Cardiac septum (tissue), 1 donor: Measurements from ENCODE around the gene BCL11A. TPM values are rescaled to one million over a fixed set of nuclear protein-coding genes. Genes with fewer than 3 reads are reported as not detected.

Source experiments
- DNase-seq: peaks from one replicate; pipeline ENCODE4 v3.0.0-alpha.2; 2020; ENCODE audit warnings: low spot score
- intact Hi-C: fragments of 100-400 bp; cut with DNase I; formaldehyde crosslinking; loops from one replicate; pipeline ENCODE4 v1.14.0; 2022
- total RNA-seq: library from RNA; stranded (reverse); fragmentation: NEBNext Ultra II Directional; extraction: Animal tissue kit (Norgen Biotek cat#: 25700); gene quantifications from one replicate; pipeline ENCODE4 v1.2.1, GENCODE V29; 2021
- donor health status: DM: no; HTN: no; CAD: no.

BCL11A gene
- total RNA-seq, 1 donor from 2014 or later = 16.9 TPM

DNA sequence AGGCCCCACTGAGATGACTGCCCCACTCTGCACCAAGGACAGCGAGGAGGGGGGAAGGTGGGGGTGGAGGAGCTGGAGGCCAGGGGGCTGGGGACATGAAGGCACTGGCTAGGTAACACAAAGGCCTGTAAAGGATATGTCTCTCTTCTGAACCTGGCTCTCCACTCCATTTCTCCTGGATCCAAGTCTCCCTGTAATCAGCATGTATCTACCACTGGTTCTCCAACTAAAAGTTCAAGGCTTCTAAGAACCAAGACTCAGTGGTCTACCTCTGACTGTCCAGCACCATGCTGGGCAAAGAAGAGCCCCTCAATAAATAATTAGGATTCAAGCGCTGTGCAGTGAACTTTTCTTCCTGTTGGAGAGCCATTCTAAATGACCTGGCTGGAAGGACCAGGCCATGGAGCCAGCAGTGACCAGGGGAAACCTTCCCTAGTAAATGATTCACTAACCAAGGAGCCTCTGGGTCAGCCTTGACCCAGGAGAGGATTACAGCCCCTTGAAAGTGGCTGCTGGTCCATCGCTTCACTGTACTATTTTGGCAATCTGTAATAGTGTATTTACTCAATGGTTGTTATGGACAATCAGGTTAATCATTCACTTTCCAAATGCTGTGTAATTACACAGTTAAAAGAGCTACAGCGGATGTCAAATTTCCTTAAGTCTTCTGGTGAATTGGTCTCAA is 73.2 kb downstream of the BCL11A start:
- DNase-seq = no peak
- intact Hi-C loops = no loop called here

DNA sequence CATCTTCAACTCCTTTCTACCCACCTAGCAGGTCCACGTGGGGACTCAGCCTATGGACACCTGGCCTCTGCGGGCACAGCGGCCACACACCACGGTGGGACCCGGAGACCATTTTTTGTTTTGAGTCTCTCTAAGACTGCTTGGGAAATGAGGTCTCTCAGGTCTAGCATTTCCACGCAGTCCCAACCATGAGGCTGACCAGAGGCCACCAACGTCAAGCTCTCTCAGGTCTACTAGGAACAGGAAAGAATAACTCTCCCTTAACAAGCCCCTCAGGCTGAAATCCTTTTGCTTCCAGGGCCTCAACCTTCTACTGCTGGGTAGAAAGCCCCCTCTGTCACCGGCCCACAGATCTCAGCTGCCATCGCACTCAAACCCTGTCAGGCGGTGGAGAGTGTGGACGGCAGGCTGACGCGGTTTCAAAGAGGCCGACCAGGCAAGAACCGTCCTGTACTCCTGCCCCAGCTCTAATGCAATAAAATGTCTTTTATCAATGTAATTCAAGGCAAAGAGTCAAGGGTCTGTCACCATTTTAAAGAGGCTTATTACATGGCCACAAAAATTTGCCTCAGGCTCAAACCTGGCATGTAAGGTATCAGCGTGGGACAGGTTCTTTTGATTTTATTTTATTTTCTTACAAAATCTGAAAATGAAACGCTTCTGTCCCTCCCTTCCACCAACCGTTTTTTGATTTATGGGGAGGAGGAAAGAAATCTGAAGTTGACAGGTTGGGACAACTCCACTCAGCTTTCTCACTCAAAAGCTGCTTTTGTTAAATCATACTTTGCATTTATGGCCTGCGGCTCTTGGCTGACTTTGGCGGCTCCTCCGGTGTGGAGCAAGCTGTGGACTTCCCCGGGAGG is 74.0 kb downstream of the BCL11A start:
- intact Hi-C loops = no loop called here
- no peak for DNase-seq

DNA sequence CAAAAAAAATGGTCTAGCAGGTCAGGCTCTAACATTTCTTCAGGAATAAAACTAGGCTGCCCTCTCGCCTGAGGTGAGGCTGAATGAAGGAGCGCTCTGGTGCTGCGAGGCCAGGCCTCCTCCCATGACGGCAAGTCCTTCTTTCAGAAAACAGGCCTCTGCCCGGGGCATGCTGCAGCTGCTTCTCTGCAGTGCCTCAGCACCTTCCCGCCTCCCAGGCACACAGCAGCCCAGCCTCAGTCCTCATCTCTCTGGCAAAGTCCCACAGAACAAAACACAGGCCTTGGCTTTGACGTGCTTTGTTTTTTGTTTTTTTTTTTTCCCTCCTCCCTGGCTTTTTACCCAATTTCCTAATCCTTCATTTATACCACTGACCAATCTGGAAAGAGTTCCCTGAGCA is 74.8 kb downstream of the BCL11A start:
- intact Hi-C loops = no loop called here
- no peak for DNase-seq

DNA sequence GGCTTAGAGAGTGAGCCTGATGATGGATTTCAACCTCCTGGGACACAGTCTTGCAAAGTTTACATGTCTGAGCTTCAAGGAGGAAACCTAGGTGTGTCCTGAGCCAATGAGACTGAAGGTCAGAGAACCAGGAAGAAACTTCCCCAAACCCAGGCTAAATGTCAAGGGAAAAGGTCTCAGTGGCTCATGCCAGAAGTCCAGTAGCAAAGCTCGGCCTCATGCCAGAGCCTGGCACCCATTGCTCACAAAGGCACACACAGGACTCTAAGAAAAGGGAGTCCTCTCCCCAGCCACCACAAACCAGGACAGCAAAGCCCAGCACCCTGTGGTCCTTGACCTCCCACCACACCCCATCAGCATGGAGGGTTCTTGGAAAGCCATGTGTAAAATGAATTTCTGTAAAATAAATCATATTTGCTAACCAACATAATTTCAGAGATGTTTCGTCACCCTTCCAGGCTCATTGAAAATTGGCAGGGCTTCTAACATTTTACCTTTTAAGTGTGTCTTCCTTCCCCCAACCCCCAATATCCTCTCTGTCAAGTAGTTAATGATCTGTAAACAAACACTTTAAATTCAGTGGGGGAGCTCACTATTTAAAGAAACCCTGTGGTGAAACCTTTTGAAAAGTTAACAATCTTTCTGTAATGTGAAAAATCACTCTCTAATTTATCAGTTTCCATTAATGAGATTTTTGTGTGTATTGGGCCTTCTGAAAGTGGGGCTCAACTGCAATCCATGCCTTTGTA is 77.1 kb downstream of the BCL11A start:
- no peak for DNase-seq
- intact Hi-C loops = no loop called here

DNA sequence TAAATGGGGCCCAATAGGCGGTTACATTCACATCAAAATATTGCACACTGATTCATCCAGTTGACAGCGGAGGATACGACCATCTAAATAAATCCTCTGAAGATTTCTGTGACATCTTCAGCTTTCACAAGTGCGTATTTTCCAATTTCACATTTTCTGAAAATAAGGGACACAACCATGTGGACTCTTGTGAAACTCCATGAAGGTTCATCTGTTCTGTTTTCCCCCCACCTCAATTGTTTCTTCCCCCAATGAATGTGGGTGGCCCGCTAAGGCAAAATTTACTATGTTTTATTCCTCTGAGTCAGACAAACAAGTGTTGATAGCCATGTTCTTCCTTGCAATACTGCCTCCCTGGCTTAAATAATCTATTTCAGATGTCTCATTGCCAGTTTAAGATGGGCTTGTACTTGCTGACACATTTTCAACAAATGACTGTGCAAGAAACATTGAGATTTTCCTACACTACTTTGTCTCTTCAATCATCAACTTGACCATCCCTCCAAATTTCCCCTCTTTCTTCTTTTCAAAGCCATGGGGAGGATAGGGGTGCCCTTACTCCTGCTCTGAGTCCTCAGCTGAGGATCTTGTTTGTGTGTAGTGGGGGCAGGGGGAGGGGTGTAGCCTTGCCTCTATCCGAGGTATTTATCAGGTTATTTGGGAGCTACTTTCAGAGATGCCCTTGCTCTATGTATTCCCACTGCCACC is 78.2 kb downstream of the BCL11A start:
- no peak for DNase-seq

DNA sequence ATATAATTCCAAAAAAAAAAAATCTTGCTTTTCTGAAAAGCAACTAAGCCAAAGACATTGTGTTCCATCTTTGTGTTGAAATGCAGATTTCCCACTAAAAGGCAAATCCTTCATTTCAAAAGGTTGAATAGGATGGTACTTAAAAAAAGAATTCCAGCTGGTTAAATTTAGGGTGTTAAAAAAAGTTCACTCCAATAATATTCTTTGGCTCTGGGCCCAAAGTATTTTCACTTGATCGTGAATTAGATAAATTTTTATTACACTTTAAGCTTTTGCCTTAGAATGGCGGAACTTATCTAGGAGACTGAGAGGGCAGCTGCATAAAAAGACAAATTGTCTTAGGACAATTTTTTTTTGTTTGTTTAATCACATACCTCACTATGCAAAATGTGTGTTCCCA is 79.2 kb downstream of the BCL11A start:
- intact Hi-C loops = no loop called here
- no peak for DNase-seq

More for the DNA sequence above, 78.2 kb downstream of the BCL11A start:
- intact Hi-C loops = no loop called here

DNA sequence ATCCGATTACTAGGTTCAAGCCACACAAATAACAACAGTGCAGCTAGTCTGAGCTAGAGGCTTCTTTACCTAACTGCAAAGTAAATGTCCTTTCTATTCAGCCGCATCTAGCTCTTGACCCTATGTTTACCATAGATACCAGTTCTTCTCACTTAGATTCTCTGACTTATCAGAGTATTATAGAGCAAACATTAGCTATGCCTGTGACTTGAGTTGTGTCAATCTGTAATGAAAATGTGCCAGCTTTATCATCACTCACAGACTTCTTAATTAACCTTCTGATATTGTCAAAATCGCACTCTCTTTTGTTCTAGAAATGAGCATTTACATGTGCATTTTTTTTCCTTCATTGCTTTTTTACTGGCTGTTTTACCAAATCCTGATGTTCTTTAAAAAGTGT is 79.9 kb downstream of the BCL11A start:
- intact Hi-C loops = no loop called here
- DNase-seq = no peak

DNA sequence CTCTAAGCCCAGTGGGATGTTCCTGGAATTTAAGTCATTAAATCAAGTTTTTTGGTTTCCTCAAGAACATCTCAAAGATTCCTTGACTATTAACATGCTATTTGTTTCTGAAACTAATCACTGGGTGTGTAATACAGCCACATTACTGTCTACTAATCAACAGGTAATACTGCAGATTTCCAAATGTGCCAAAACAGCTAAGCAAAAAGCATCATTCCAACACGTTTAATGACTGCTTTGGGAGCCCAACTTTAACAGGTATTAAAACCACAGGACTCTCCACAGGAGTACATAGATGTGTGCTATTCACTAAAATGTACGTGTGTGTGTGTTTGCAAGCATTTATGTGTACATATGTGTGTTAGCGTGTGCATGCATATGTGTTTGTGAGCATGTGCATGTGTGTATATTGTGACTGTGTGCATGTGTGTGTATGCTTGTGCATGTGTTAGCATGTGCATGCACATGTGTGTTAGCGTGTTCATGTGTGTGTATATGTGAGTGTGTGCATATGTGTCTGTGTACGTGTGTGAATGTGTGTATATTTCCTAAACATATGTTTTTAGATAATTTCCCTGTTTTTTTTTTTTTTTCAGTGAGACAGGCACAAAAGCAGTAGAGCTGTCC is 80.7 kb downstream of the BCL11A start:
- DNase-seq = no peak
- intact Hi-C loops = no loop called here

DNA sequence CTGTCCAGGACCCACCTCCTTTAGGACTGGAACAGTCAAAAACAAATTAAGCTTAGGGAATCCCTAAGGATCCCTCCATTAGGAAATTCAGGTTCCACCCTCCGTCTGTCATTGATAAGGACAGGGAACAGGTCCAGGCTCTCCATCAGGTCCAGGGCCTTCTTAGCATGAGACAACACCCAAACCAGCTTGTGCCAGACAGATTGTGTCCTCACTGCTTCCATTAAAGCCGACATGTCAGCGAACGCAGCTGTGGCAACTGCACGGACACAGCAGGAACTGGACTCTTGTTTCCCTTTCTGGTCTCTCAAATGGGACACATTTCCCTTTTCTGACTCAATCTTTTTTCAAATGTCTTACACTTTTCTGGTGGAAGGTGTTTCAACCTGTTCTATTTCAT is 81.4 kb downstream of the BCL11A start:
- intact Hi-C loops = no loop called here
- DNase-seq = no peak

DNA sequence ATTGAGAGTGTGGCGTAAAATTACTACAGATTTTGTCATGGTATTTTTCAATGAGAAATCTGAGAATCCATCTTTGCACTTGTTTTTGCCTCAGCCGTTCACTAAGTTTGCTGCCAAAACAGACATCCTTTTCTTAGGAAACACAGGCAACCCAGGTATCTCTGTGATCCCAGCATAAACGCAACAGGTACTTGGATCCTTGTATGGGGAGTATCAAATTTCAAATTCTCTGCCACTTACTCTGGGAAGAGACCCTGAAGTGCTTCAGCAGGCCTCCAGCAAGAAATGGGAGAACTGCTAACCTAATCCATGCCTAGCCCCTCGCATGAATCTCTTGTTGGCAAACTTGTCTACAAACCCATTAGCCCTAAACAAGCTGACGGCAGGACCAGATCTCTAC is 83.1 kb downstream of the BCL11A start:
- DNase-seq = no peak
- intact Hi-C loops = no loop called here

DNA sequence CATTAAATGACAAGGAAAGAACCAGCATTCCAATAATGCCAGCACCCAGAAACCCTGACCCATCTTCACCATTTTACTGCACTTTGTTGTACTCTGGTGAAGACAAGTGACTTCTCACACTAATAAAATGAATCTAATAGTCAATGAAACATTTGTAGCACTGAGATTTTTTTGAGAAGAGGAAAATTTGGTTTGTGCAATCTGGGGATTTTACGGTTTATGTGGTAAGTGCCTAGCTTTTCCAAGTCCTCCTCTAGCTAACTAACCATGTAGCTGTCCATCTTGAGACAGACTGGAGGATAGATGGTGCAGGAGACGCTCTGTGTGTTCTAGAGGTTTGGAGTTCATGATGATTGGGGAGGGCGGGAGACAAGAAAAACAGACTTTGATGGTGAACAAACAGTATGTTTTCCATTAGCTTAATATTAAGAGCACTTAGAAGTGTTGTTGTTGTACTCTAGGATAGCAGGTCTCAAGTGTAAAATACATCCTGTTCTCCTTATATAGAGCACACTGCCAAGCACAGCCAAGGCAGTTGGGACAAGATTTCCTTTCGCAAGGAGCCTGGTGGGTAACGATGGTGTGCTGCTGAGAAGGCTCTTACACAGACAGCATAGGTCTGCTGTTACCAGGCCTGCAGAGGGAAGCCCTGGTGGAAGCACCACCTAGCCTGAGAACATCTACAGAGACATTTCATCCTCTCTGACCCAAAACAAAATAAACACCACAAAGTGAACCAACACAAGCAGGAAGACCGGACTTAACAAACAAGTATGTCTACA is 83.7 kb downstream of the BCL11A start:
- intact Hi-C loops = no loop called here
- no peak for DNase-seq

DNA sequence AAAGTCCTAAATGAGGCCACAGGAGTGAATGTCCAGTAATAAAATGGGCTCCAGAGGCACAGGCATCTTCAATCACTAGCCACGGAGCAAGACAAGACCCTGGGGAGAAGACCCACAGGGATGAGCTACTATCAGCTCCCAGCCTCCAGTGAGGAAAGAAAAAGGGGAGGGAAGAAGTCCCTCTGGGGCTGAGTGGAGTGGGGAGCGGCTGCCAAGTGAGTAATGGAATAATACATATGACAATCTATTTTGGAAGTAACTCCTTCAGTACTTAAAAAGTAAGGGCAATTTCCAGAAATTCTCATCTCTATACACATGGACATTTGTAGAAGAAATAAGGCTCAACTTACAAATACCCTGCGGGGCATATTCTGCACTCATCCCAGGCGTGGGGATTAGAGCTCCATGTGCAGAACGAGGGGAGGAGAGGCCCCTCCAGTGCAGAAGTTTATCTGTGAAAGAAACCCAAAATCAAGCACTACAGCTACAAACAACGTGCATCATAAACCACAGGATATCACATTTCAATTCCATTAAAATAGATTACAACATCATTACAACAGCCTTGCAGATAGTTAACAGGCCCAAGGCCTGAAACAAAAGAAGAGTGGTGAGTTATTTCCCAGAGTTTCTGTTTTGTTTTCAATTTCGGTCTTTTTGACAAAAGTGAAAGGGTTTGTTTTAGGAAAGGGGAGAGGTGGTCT is 84.9 kb downstream of the BCL11A start:
- intact Hi-C loops = no loop called here
- no peak for DNase-seq

DNA sequence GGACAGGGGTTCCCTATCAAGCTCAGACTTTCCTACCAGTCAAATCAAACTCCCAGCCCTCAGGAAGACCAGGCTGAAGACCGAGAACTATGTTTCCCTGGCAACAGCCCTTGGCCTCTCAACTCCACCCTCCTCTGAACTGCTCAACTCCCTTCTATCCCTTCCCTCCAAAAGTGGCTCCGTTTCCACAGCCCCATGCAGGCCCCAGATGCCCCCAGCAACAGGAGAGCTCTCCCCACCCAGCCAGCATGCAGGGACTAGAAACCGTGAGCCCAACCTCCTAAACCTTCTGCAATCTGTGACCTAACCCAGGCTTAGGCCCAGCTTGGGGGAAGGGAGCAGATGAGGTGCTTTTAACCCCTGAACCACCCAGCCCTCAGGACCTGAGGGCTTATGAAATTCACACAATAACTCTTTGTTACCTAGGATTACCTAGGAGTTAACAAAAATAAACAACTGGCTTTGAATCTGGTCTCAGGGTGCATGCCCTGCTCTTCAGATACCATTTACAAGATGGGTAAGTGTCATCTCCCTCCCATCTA is 87.2 kb downstream of the BCL11A start:
- intact Hi-C loops = no loop called here
- DNase-seq = no peak

DNA sequence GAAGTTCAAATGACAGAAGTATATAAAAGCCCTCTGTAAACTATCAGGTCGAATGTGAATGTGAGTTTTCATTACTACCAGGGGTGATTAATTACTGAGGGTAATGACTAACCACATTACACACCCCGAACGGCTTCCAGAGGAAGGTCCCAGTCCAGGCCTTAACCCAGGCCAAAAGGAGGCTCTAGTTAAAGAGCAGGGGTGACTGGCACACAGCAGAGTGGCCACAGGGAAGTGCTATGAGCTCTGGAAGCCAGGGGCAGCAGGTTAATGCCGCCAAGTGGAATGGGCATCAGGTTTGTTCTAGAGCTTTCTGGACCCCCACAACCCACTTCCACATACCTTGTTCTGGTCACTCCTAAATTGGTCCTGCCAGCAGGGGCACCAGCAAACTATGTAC is 87.7 kb downstream of the BCL11A start:
- no peak for DNase-seq
- intact Hi-C loops = no loop called here

DNA sequence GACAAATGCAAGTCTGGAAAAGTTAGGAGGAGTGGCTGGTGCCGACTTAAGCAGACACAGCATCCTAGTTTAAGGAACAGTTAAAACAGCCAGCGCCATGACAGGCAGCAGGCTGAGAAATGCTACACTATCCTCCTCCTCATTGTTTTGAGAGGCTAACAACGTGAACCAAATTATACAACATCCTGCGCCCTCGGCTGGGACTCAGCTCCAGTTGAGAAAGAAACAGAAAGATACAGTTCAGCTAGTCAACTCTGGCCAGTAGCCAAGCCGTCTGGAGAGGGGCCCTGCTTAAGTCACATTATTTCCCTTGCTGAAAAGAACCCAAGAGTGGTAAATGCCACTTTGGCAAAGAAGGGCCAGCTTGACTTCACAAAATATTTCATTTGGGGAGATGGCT is 90.2 kb downstream of the BCL11A start:
- intact Hi-C loops = no loop called here
- no peak for DNase-seq

DNA sequence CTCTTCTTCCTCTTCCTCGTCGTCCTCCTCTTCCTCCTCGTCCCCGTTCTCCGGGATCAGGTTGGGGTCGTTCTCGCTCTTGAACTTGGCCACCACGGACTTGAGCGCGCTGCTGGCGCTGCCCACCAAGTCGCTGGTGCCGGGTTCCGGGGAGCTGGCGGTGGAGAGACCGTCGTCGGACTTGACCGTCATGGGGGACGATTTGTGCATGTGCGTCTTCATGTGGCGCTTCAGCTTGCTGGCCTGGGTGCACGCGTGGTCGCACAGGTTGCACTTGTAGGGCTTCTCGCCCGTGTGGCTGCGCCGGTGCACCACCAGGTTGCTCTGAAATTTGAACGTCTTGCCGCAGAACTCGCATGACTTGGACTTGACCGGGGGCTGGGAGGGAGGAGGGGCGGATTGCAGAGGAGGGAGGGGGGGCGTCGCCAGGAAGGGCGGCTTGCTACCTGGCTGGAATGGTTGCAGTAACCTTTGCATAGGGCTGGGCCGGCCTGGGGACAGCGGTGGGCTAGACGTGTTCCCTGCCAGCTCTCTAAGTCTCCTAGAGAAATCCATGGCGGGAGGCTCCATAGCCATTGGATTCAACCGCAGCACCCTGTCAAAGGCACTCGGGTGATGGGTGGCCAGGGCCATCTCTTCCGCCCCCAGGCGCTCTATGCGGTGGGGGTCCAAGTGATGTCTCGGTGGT is 91.9 kb downstream of the BCL11A start:
- intact Hi-C loops = no loop called here
- DNase-seq = no peak
